Measurements from ENCODE around the gene EIF5.

GRCh38 chr14:103290961-103291360, 43.1 kb upstream of the EIF5 start:
- TF ChIP-seq EZH2phosphoT487 (IDR thresholded peaks at IDR 0.05; ENCODE audit: borderline replicate concordance, low read depth, low read length) (no peak), CTCF (conservative IDR thresholded peaks at IDR 0.05; ENCODE audit: low read length) (no peak)

Data from OCI-LY7 (cell line).